ENCODE data around the gene THUMPD3. TPM values are rescaled to one million over a fixed set of nuclear protein-coding genes. Genes with fewer than 3 reads are reported as not detected.

Gene THUMPD3
- total RNA-seq, 1 donor from 2014 or later, result 23.8 TPM

DNA sequence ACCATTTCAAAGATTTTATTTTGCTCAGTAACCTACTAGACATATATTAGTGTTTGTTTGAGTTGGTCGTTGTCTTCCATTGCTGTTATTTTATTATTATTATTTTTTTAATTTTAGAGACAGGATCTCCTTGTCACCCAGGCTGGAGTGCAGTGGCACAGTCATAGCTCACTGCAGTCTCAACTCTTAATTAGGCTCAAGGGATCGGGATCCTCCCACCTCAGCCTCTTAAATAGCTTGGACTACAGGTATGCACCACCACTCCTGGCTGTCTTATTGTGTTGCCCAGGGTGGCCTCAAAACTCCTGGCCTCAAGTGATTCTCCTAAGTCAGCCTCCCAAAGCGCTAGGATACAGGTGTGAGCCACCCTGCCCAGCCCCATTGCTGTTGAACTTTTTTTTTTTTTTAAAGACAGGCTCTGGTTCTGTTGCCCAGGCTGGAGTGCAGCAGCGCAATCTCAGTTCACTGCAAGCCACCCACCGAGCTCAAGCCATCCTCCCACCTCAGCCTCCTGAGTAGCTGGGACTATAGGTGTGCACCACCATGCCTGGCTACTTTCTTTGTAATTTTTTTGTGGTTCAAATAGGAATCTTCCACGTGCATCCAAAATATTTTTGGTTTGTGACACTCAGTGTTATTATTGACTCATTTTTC is 52.8 kb downstream of the THUMPD3 start:
- no peak for DNase-seq (ENCODE audit: extremely low read depth, low read depth, low spot score)

- DNase-seq (ENCODE audit: extremely low read depth, low read depth, low spot score), result no peak
Measured at GRCh38 chr3:9416139-9416780, 53.4 kb downstream of the THUMPD3 start.

- DNase-seq (ENCODE audit: extremely low read depth, low read depth, low spot score), result peak; percentile 22
Measured at GRCh38 chr3:9420850-9421549, 58.1 kb downstream of the THUMPD3 start.

DNA sequence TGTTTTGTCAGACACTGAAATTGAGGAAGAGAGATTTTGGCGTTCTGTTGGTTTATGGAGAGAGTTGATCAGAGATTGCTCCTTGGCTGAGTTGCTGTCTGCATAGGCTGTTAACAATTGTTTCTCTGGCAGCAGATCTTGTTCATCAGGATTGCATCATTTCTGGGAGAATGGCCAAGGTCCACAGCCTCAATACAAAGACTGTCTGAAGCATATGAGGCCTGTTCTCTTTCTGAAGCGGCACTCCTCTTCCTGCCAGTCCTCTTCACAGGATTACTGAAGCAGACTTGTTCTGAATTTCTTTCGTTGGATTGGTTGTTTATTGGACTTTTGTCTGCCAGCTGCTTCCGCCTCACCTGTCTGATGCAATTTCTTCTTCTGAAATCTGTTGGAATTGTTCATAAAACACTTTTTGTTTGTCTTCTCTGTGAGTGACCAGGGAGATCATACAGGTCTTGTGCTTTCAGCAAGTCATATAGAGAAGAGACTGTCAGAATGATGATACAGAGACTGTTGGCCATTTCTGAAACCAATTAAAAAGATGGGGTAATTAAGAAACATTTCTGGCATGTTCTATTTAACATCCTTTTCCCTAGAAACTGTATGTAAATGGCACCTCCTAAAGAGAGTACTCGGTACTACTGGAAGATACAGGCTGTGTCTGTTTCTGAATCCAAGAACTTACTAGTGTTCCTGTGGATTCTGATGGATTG is 60.0 kb downstream of the THUMPD3 start:
- peak; percentile 93 for DNase-seq (ENCODE audit: extremely low read depth, low read depth, low spot score)

DNA sequence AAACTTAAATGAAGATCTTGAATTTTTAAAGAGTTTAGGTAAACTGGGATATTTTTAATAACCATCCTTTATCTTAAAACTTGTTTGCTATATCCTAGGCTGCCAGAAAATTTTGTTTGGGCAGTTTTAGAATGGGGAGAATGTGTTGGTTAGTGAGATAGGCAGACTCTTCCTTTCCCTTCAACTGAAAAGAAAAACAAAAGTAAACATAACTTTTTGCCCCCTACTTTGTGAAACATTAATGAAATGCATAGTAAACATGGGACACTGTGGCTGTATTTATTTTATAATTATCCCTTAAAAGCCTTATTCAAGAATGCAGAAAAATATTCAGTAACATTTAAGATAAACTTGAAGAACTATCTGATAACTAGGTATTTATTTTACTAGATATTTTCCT is 65.6 kb downstream of the THUMPD3 start:
- no peak for DNase-seq (ENCODE audit: extremely low read depth, low read depth, low spot score)

DNA sequence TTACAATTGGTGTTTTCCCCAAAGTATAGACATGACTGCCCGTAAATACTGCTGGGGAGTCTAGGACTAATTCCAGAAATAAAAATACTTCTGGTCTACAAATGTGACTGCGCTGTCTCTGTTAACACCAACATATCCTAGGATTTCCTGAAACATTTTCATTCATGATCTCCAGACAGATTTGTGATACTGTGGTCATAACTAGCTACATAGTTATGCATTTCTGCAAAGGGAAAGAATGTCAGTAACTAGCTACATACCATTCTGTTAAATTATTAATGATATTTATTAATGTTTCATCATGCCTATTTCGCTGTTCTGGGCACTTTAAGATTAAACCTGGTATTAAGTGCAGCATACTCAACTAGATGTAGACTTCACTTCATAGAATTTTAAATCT is 67.9 kb downstream of the THUMPD3 start:
- no peak for DNase-seq (ENCODE audit: extremely low read depth, low read depth, low spot score)

- no peak for DNase-seq (ENCODE audit: extremely low read depth, low read depth, low spot score)
Measured at GRCh38 chr3:9433627-9434521, 71.0 kb downstream of the THUMPD3 start.

GRCh38 chr3:9435316-9435715 is 72.5 kb downstream of the THUMPD3 start:
- no peak for DNase-seq (ENCODE audit: extremely low read depth, low read depth, low spot score)

Other genes starting within 250 kb of the THUMPD3 start
- gene SRGAP3, start 113.4 kb upstream of the THUMPD3 start, total RNA-seq, result 0.05 and 0.76 TPM in 2 replicates
- gene SETD5, start 34.6 kb downstream of the THUMPD3 start, total RNA-seq, result 58.8 and 88.4 TPM in 2 replicates
- not detected in 2 replicates for gene LHFPL4, start 190.8 kb downstream of the THUMPD3 start, total RNA-seq

All from glomerular endothelial cell (primary cell).